ENCODE measurements around the gene CCDC146.
"Not testable (repeated sequence)": the region's sequence is repeated elsewhere in the genome, so short reads cannot be mapped to it uniquely, and the experiment has no call there.

Gene CCDC146

GRCh38 chr7:77202481-77202976, 80.1 kb downstream of the CCDC146 start:
- Histone ChIP-seq H3K36me3 (ENCODE audit: insufficient read depth, low read length) (no peaks in the 10 kb centered on the region), H3K9ac (ENCODE audit: insufficient read length) (no peak overlapping the region), H3K9me3 (ENCODE audit: low read depth, low read length) (no peaks in the 10 kb centered on the region), H3K27ac (no peak overlapping the region), H3K4me3 (no peak overlapping the region)
- DNase-seq (ENCODE audit: low read depth, low spot score), result no peak
- TF ChIP-seq FOXP2 (optimal IDR thresholded peaks at IDR 0.05; ENCODE audit: control extremely low read depth, extremely low read length, insufficient read depth) (no peak), EZH2 (IDR thresholded peaks at IDR 0.05) (no peak), POLR2AphosphoS5 (IDR thresholded peaks at IDR 0.05; ENCODE audit: borderline replicate concordance, low read depth, low read length) (no peak)

GRCh38 chr7:77205706-77206105, 83.3 kb downstream of the CCDC146 start:
- Histone ChIP-seq H3K27ac (no peak overlapping the region), H3K9ac (ENCODE audit: insufficient read length) (no peak overlapping the region), H3K36me3 (ENCODE audit: insufficient read depth, low read length) (no peaks in the 10 kb centered on the region), H3K9me3 (ENCODE audit: low read depth, low read length) (peaks cover 4% of the 10 kb centered on the region; the same call in 1 of the 2 replicates), H3K4me3 (no peak overlapping the region)
- TF ChIP-seq FOXP2 (optimal IDR thresholded peaks at IDR 0.05; ENCODE audit: control extremely low read depth, extremely low read length, insufficient read depth) (no peak), POLR2AphosphoS5 (IDR thresholded peaks at IDR 0.05; ENCODE audit: borderline replicate concordance, low read depth, low read length) (no peak), EZH2 (IDR thresholded peaks at IDR 0.05) (no peak)
- DNase-seq (ENCODE audit: low read depth, low spot score), result no peak

GRCh38 chr7:77208416-77208815, 86.0 kb downstream of the CCDC146 start:
- TF ChIP-seq POLR2AphosphoS5 (IDR thresholded peaks at IDR 0.05; ENCODE audit: borderline replicate concordance, low read depth, low read length) (no peak), EZH2 (IDR thresholded peaks at IDR 0.05) (no peak), FOXP2 (optimal IDR thresholded peaks at IDR 0.05; ENCODE audit: control extremely low read depth, extremely low read length, insufficient read depth) (no peak)
- Histone ChIP-seq H3K9me3 (ENCODE audit: low read depth, low read length) (peaks cover 4% of the 10 kb centered on the region; the same call in 1 of the 2 replicates), H3K36me3 (ENCODE audit: insufficient read depth, low read length) (no peaks in the 10 kb centered on the region), H3K27ac (no peak overlapping the region), H3K9ac (ENCODE audit: insufficient read length) (no peak overlapping the region), H3K4me3 (no peak overlapping the region)
- no peak for DNase-seq (ENCODE audit: low read depth, low spot score)

GRCh38 chr7:77209479-77210139, 87.2 kb downstream of the CCDC146 start:
- TF ChIP-seq EZH2 (IDR thresholded peaks at IDR 0.05) (no peak), POLR2AphosphoS5 (IDR thresholded peaks at IDR 0.05; ENCODE audit: borderline replicate concordance, low read depth, low read length) (no peak), FOXP2 (optimal IDR thresholded peaks at IDR 0.05; ENCODE audit: control extremely low read depth, extremely low read length, insufficient read depth) (no peak)

GRCh38 chr7:77216181-77216845, 93.9 kb downstream of the CCDC146 start:
- no peak overlapping the region for H3K4me3 ChIP-seq
- H3K27ac ChIP-seq, result no peak overlapping the region
- H3K9me3 ChIP-seq (ENCODE audit: low read depth, low read length), result no peaks in the 10 kb centered on the region
- no peak for DNase-seq (ENCODE audit: low read depth, low spot score)
- TF ChIP-seq FOXP2 (optimal IDR thresholded peaks at IDR 0.05; ENCODE audit: control extremely low read depth, extremely low read length, insufficient read depth) (no peak), POLR2AphosphoS5 (IDR thresholded peaks at IDR 0.05; ENCODE audit: borderline replicate concordance, low read depth, low read length) (no peak), EZH2 (IDR thresholded peaks at IDR 0.05) (no peak)
- H3K9ac ChIP-seq (ENCODE audit: insufficient read length), result no peak overlapping the region
- H3K36me3 ChIP-seq (ENCODE audit: insufficient read depth, low read length), result no peaks in the 10 kb centered on the region

More at GRCh38 chr7:77209479-77210139, 87.2 kb downstream of the CCDC146 start:
- Histone ChIP-seq H3K36me3 (ENCODE audit: insufficient read depth, low read length) (no peaks in the 10 kb centered on the region), H3K27ac (no peak overlapping the region), H3K4me3 (no peak overlapping the region), H3K9ac (ENCODE audit: insufficient read length) (no peak overlapping the region), H3K9me3 (ENCODE audit: low read depth, low read length) (peaks cover 4% of the 10 kb centered on the region; the same call in 1 of the 2 replicates)
- no peak for DNase-seq (ENCODE audit: low read depth, low spot score)

- no peak for DNase-seq (ENCODE audit: low read depth, low spot score)
- H3K27ac ChIP-seq, result no peak overlapping the region
- no peak overlapping the region for H3K9ac ChIP-seq (ENCODE audit: insufficient read length)
- H3K4me3 ChIP-seq, result no peak overlapping the region
- no peak for TF ChIP-seq EZH2 (IDR thresholded peaks at IDR 0.05)
- no peak for TF ChIP-seq FOXP2 (optimal IDR thresholded peaks at IDR 0.05; ENCODE audit: control extremely low read depth, extremely low read length, insufficient read depth)
- H3K9me3 ChIP-seq (ENCODE audit: low read depth, low read length), result no peaks in the 10 kb centered on the region
- H3K36me3 ChIP-seq (ENCODE audit: insufficient read depth, low read length), result no peaks in the 10 kb centered on the region
Measured at GRCh38 chr7:77217474-77218185, 95.2 kb downstream of the CCDC146 start.

- not testable (repeated sequence) for H3K27ac ChIP-seq; DNase-seq (ENCODE audit: low read depth, low spot score); H3K9me3 ChIP-seq (ENCODE audit: low read depth, low read length); H3K4me3 ChIP-seq; H3K36me3 ChIP-seq (ENCODE audit: insufficient read depth, low read length); H3K9ac ChIP-seq (ENCODE audit: insufficient read length)
Measured at GRCh38 chr7:77219701-77220331, 97.4 kb downstream of the CCDC146 start.

- Histone ChIP-seq H3K9ac (ENCODE audit: insufficient read length) (no peak overlapping the region), H3K9me3 (ENCODE audit: low read depth, low read length) (no peaks in the 10 kb centered on the region), H3K27ac (no peak overlapping the region), H3K4me3 (no peak overlapping the region), H3K36me3 (ENCODE audit: insufficient read depth, low read length) (no peaks in the 10 kb centered on the region)
- DNase-seq (ENCODE audit: low read depth, low spot score), result no peak
- no peak for TF ChIP-seq FOXP2 (optimal IDR thresholded peaks at IDR 0.05; ENCODE audit: control extremely low read depth, extremely low read length, insufficient read depth)
- TF ChIP-seq POLR2AphosphoS5 (IDR thresholded peaks at IDR 0.05; ENCODE audit: borderline replicate concordance, low read depth, low read length), result no peak
- TF ChIP-seq EZH2 (IDR thresholded peaks at IDR 0.05), result no peak
Measured at GRCh38 chr7:77222065-77222464, 99.7 kb downstream of the CCDC146 start.

All from SK-N-MC (cell line).